HUDEP-2 (cell line): ENCODE results near the gene LRIT2.

Experiments used
- DNase-seq, 76 experiments: peaks; one replicate each; lab custom pipeline; 2025; ENCODE audit not compliant: unreplicated experiment in 76 of 76; lab: John Stamatoyannopoulos, UW

LRIT2 gene

GRCh38 chr10:84208023-84208422 is 17.3 kb downstream of the LRIT2 start:
- DNase-seq = no peak

- no peak for DNase-seq
Observed at GRCh38 chr10:84205853-84206525, 19.4 kb downstream of the LRIT2 start.

GRCh38 chr10:84205049-84205852 is 20.1 kb downstream of the LRIT2 start:
- peak in 54 of 76 experiments; percentile 6 to 69 (median 42) for DNase-seq

GRCh38 chr10:84204610-84205009 is 20.7 kb downstream of the LRIT2 start:
- DNase-seq = no peak

- DNase-seq = peak in 10 of 76 experiments; percentile 8 to 30 (median 14)
Observed at GRCh38 chr10:84204122-84204521, 21.2 kb downstream of the LRIT2 start.

GRCh38 chr10:84202349-84202748 is 23.0 kb downstream of the LRIT2 start:
- DNase-seq = no peak

- no peak for DNase-seq
Observed at GRCh38 chr10:84201682-84202081, 23.7 kb downstream of the LRIT2 start.

GRCh38 chr10:84201244-84201606 is 24.1 kb downstream of the LRIT2 start:
- DNase-seq = peak in 17 of 76 experiments; percentile 17 to 65 (median 48)

- DNase-seq = peak in 65 of 76 experiments; percentile 8 to 77 (median 46)
Observed at GRCh38 chr10:84200537-84201243, 24.7 kb downstream of the LRIT2 start.

- no peak for DNase-seq
Observed at GRCh38 chr10:84198206-84198915, 27.0 kb downstream of the LRIT2 start.

- DNase-seq = no peak
Observed at GRCh38 chr10:84197643-84198042, 27.7 kb downstream of the LRIT2 start.

GRCh38 chr10:84196941-84197340 is 28.4 kb downstream of the LRIT2 start:
- no peak for DNase-seq

- DNase-seq = peak in 1 of 76 experiments; percentile 17
Observed at GRCh38 chr10:84196083-84196482, 29.3 kb downstream of the LRIT2 start.

GRCh38 chr10:84195044-84195830 is 30.1 kb downstream of the LRIT2 start:
- DNase-seq = no peak

GRCh38 chr10:84194424-84195043 is 30.8 kb downstream of the LRIT2 start, which contains the start of gene CDHR1:
CDHR1 (plus strand) TSS chr10:84194537; CDS start chr10:84194761, 224 bp downstream.
- DNase-seq = peak in 55 of 76 experiments; percentile 2 to 83 (median 44)

- no peak for DNase-seq
Observed at GRCh38 chr10:84193846-84194423, 31.4 kb downstream of the LRIT2 start.

GRCh38 chr10:84193327-84193726 is 32.0 kb downstream of the LRIT2 start:
- DNase-seq = no peak

GRCh38 chr10:84191106-84191505 is 34.2 kb downstream of the LRIT2 start:
- no peak for DNase-seq

- no peak for DNase-seq
Observed at GRCh38 chr10:84190621-84191020, 34.7 kb downstream of the LRIT2 start.
